ACHN (cell line): ENCODE data around the gene IFT52.
A peak's percentile ranks its signal among the peaks of the same experiment; 100 is the strongest.

Experiments used
- DNase-seq: peaks from one replicate; pipeline ENCODE4 v3.0.0-alpha.2; 2015
- in situ Hi-C: cut with HindIII; loops from 2 replicates; pipeline ENCODE4 v1.10.0; 2017; ENCODE audit warnings: low sequenced_read_pairs, low pct_ligation_motif_present, low pct_unique_long_range_greater_than_20kb

Gene IFT52

DNA sequence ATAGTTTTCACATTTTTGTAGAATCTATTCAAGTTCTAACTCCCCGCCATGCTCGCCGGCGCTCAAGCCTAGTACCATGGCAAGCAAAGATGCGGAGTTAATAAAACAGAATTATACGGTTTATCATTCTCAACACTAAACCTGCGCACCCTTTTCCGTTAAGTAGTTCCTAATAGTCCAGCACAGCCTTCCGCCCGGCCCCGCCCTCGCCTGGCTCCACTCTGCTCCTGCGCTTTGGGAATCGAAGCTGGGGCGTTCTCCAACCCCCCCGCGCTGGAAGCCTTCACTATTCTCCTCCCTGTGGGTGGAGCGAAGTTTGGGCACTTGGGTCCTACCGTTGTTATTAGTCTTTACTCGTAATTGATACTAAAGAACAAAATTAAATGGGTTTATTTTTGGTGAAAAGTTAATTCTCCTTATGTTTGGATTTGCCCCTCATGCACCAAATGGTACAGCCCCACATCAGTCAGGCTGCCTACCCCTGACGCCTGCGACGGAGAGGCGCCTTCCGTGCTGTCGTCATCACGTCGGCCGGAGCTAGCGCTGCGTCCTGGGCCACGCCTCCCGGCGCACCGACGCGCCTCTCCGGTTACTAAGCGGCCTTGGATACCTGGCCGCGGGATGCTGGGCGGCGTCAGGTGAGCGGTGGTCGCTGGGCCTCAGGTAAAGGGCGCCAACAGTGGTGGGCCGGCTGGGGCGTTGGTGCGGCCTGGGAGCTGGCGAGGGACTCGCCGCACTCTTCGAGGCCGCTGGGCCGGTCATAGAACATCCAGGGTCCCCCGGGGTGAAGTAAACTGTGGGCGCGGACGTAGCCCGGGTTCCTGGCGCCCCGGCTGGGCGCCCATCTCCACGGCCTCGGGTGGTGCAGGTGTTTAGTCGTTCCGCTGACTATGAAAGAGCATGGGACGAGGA, at the start of gene IFT52:
Gene IFT52, plus strand, starts transcription at position 546 of the 912 bp plus-strand sequence. CDS start 3,762 bp downstream, outside the sequence.
- peak; percentile 87 for DNase-seq
- in situ Hi-C loops: no loop called here

GRCh38 chr20:43541214-43541613, 49.5 kb upstream of the IFT52 start:
- DNase-seq: no peak

GRCh38 chr20:43542161-43542560, 48.6 kb upstream of the IFT52 start:
- DNase-seq: no peak
- in situ Hi-C loops: no loop called here

More at GRCh38 chr20:43541214-43541613, 49.5 kb upstream of the IFT52 start:
- in situ Hi-C loops: no loop called here

- in situ Hi-C loops: no loop called here
- no peak for DNase-seq
Measured at GRCh38 chr20:43542674-43543073, 48.1 kb upstream of the IFT52 start.

DNA sequence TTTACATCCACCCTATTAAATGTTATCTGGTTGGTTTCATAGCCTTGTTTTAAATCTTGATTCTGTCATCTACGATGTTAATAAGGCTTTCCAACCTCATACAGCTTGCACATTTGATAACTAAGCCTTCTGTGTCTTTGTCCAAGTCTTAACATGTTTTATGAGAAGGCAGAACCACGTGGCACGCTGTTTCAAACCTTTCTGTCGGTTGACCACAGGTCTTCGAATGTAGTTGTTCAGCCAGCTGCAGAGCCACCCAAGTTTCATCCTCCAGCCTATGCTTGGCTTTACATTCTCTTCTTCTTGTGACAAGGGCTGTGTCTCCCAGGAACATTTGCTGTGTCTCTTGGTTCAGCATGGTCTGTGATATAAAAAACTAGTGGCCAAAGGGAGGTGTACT, 47.6 kb upstream of the IFT52 start:
- in situ Hi-C loops: no loop called here
- no peak for DNase-seq

GRCh38 chr20:43544501-43544900, 46.2 kb upstream of the IFT52 start:
- DNase-seq: no peak
- in situ Hi-C loops: no loop called here

DNA sequence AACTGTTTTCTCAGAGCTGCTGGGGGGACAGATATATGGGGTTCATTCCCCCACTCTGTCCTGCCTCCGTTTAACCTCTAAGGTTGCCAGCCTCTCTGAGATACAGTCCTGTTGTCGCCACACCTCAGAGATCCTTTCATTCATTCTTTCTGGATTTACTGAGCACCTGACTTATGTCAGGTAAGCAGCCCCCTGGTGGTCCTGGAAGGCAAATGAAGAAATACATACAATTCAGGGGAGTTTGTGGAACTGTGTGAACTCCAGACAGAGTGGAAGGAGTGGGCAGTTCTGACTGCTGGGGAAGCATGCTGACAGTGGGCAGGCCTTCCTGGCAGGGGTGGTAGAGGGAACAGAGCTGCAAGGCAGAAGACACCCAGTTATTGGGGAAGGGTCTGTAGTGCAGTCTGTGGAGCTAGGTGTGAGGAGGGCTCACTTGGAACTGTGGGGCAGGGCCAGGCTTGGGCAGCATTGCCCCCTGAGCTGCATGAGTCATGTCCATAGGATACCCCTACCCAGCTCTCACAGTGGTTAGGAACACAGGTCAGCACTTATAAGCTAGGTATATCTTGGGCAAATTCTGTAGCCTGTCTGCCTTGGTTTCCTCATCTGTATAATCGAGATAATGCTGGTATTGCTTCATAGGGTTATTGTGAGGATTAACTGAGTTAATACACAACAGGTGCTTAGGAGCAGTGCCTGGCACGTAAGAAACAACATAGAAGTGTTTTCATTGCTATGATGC, 44.7 kb upstream of the IFT52 start:
- DNase-seq: no peak
- in situ Hi-C loops: no loop called here

DNA sequence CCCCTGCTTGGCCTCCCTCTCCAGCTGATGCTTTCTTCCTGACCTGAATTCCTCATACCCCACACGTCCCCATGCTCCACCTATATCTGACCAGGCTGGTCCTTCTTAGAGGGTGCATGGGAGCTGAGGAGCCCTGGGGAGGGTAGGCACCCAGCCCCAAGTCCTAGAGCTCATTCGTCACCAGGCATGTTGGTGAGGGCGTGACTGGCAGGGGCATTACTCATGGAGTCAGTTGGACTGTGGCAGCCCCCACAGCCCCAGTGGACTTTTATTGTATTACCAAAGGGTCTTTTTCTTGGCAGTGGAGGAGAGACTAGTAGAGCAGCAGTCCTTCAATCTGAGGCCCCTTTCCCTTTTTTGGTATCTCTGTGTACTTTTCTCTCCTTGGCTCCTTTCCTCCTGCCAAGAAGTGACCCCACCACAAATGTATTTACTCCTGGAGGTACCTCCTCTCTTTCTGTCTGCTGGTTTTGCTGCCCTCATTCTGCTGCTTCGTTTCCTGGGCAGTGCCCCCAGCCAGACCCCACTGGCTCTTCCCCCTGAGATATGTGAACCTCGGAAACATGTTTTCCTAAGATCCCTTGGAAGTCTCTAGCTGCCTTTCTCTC, 42.4 kb upstream of the IFT52 start:
- in situ Hi-C loops: no loop called here
- no peak for DNase-seq

DNA sequence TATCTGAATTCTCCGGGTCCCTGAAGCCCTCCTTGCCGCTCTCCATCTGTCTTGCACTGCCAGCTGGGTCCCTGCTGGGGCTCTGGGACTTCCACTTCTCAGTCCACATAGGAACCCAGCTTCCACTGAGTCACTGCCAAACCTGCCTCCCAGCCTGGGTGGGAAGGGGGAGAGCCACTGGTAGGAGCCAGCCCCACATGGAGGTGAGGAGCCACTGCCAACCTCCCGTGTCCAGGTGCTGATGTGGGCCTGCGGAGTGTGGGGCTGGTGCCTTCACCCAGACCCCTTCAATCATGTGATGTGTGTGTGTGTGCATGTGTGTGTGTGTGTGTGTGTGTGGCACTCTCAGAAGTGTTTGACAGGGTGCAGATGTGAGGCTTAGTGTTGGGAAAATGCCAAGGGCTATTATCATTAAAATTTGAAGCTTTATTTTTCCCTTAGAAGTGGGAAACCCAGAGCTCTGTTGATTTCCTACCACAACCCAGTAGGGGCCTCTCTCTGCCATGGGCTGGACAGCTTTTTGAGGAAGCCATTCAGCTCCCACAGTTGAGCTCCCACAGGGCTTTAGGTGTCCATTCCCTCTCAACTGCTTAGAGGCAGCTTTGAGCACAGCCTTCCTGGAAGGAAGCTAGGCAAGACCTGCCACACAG, 41.2 kb upstream of the IFT52 start:
- in situ Hi-C loops: no loop called here
- DNase-seq: no peak

DNA sequence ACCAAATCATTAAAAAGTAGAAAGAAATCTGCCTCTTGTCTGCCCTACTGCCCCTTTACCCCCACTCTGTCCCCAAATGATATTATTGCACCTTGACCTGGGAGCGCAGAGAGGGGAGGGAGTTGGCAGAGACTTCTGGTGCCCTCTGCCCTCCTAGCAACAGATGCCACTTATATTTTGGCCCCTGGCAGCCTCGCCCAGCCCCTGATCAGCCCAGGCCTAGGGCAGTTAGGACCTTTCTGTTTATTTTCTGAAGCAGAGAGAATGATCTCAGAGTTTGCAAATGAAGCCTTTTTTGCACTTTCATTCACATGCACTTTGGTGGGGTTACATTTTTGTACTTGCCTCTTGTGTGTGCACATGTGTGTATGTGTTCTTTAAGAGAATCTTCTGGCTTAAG, 40.3 kb upstream of the IFT52 start:
- no peak for DNase-seq
- in situ Hi-C loops: no loop called here

DNA sequence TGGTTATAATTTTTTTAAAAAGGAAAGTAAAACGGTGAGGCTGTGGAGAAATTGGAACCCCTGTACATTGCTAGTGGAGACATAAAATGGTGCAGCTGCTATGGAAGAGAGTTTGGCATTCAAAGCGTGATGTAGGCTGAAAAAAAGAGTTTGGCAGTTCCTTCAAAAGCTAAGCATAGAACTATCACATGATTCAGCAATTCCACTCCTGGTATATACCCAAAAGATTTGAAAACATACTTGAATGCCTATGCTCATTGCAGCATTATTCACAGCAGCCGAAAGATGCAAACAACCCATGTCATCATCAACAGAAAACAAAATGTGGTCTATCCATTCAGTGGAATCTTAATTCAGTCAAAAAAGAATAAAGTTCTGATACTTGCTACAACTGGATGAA, 36.4 kb upstream of the IFT52 start:
- in situ Hi-C loops: no loop called here

GRCh38 chr20:43558412-43559146, 32.2 kb upstream of the IFT52 start, which contains the start of gene SGK2:
TSS of gene SGK2 (plus strand) at chr20:43559027. CDS start at chr20:43566496, 7,469 bp downstream.
- in situ Hi-C loops: no loop called here

More for the DNA sequence above, 36.4 kb upstream of the IFT52 start:
- no peak for DNase-seq

GRCh38 chr20:43559147-43559987, 31.4 kb upstream of the IFT52 start:
- in situ Hi-C loops: no loop called here
- no peak for DNase-seq

More at GRCh38 chr20:43558412-43559146, 32.2 kb upstream of the IFT52 start, which contains the start of gene SGK2:
- DNase-seq: peak; percentile 88

DNA sequence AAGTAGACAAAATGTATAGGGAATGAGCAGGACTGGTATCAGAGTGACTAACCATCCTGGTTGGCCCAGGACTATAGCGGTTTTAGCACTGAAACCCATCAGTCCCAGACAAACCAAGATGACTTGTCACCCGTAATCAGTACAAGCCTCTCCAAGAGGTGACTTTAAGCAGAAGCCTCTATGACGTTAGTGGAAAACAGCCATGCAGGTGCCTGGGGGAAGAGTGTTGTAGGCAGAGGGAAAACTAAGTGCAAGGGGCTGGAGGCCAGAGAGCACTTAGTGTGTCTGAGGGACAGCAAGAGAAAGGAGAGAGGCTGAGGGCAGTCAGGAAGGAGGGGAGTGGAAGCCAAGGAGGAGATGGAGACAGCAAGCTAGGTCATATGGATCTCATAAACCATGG, 29.8 kb upstream of the IFT52 start:
- in situ Hi-C loops: no loop called here
- DNase-seq: no peak

GRCh38 chr20:43563429-43563828, 27.3 kb upstream of the IFT52 start:
- no peak for DNase-seq
- in situ Hi-C loops: no loop called here

DNA sequence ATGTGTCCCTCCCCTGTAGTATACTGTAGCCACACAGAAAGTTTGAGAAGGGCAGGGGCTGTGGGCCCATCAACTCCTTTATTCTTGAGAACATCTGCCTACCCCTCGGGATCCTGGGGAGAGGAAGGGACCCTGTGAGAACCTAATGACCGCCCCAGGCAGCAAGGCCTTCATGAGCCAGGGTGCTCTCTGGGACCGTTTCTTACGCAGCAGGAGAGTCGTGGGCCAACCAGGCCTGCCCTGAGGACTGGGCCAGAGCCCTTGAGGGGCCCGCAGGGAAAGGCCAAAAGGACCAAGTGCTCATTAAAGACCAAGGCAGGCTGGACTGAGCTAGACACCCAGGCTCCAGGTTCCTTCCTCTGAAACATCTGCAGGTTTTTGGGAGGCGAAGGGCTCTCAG, 26.7 kb upstream of the IFT52 start:
- in situ Hi-C loops: no loop called here
- DNase-seq: no peak

- no peak for DNase-seq
- in situ Hi-C loops: no loop called here
Measured at GRCh38 chr20:43564455-43564854, 26.3 kb upstream of the IFT52 start.
